Activated CD8-positive, alpha-beta memory T cell treated with anti-CD3 and anti-CD28 coated beads, Interleukin-2, amount 50 U/mL, for 1 hour (primary cell): ENCODE measurements around the gene SNAP47.
A peak's percentile ranks its signal among the peaks of the same experiment; 100 is the strongest.
"Not testable (repeated sequence)": the region's sequence is repeated elsewhere in the genome, so short reads cannot be mapped to it uniquely, and the experiment has no call there.

ENCODE experiments used
- DNase-seq: peaks from one replicate; pipeline ENCODE4 v3.0.0-alpha.2; 2020; ENCODE audit errors: extremely low read depth

SNAP47 gene, protein sequence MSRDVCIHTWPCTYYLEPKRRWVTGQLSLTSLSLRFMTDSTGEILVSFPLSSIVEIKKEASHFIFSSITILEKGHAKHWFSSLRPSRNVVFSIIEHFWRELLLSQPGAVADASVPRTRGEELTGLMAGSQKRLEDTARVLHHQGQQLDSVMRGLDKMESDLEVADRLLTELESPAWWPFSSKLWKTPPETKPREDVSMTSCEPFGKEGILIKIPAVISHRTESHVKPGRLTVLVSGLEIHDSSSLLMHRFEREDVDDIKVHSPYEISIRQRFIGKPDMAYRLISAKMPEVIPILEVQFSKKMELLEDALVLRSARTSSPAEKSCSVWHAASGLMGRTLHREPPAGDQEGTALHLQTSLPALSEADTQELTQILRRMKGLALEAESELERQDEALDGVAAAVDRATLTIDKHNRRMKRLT

DNA sequence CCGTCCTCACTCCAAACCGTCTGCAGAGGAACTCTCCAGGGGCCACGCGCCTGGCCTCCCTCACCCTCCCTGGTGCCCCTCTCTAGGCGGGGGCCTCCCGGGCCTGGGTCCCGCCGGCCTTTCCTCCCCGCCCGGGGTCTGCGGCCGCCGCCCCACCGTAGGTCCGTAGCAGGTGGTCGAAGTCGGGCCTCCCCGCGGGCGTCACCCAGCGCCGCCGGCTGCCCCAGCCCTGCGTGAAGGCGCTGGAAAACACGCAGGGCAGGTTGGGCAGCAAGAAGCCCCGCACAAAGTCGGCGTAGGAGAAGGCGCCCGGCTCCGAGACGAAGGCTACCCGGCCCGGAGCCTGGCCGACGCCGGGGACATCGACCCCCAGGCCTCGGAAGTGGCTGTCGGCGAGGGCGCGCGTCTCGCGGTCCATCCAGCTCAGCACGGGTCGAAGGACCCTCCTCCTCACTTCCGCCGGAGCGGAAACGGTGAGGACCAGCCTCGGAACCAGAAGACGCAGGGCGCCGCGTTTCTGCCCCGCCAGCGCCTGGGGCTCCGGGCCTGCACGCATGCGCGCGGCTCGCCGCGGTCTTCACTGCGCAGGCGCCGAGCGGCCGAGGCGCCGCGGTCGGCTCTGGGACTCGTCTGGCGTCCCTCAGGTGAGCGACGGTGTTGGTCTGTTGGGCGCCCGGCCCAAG lies at the start of gene SNAP47, which contains the start of gene JMJD4:
SNAP47 (plus strand) TSS at position 580 of the 683 bp plus-strand sequence. CDS start 12,302 bp downstream, outside the sequence.
JMJD4 (minus strand) TSS at position 447 of the 683 bp plus-strand sequence; CDS start at position 418, 29 bp downstream.
- DNase-seq = peak; percentile 69

DNA sequence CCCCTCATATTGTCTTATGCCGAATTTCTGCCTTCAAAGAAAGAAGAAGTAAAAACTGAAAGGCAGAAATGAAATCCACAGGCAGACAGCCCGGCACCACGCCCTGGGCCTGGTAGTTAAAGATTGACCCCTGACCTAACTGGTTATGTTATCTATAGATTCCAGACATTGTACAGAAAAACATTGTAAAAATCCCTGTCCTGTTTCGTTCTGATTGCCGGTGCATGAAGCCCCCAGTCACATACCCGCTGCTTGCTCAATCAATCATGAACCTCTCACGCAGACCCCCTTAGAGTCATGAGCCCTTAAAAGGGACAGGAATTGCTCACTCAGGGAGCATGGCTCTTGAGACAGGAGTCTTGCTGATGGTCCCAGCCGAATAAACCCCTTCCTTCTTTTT lies 49.4 kb upstream of the SNAP47 start:
- DNase-seq = no peak

DNA sequence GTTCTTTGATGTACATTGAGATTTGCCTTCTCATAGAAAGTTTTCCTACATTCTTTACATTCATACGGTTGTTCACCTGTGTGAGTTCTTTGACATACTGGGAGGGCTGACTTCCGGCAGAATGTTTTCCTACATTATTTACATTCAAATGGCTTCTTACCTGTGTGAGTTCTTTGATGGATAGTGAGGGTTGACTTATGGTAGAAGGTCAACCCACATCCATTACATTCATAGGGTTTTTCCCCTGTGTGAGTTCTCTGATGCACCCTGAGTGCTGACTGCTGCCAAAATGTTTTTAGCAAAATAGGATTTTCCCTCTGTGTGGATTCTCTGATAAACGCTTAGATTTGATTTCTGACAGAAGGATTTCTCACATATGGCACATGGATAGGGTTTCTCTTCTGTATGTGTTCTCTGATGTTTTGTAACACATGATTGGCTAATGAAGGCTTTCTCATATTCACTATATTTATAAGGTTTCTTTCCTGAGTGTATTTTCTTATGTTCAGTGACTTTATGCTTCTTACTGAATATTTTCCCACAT lies 37.8 kb upstream of the SNAP47 start:
- no peak for DNase-seq

DNA sequence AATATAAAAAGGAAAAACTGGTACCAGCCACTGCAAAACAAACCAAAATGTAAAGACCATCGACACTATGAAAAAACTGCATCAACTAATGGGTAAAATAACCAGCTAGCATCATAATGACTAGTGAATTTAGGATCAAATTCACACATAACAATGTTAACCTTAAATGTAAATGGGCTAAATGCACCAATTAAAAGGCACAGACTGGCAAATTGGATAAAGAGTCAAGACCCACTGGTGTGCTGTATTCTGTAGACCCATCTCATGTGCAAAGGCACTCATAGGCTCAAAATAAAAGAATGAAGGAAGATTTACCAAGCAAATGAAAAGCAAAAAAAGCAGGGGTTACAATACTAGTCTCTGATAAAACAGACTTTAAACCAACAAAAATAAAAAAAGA lies 33.6 kb upstream of the SNAP47 start:
- not testable (repeated sequence) for DNase-seq

DNA sequence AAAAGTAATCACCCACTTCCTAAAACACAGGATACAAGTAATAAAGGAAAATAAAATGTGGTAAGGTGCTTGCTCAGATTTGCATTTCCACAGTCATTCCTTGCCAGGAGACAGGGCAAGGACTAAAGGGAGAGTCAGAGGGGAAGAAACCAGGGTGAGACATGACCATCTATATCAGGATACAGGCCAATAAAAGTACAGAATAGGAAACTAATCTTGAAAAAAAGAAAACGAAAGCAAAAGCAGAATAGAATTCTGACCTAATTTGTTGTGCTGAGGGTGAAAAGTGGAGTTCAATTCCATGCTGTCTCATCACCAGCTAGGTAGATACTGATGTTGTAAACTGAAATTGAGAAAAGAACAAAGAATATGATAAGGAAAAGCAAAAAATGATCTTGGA lies 27.4 kb upstream of the SNAP47 start:
- no peak for DNase-seq

DNA sequence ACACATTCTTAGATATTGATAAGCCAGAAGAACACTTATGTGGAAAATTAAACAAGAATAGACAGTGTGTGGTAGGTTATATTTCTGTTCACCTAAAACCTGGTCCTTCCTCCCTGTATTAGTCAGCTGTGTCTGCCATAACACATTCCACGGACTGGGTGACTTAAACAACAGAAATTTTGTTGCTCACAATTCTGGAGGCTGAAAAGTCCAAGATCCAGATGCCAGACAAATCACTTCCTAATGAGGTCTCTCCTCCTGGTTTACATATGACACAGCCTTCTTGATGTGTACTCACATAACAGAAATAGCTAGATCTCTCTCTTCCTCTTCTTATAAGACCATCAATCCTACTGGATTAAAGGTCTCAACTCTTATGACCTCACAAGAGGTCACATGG lies 25.8 kb upstream of the SNAP47 start:
- DNase-seq = no peak

DNA sequence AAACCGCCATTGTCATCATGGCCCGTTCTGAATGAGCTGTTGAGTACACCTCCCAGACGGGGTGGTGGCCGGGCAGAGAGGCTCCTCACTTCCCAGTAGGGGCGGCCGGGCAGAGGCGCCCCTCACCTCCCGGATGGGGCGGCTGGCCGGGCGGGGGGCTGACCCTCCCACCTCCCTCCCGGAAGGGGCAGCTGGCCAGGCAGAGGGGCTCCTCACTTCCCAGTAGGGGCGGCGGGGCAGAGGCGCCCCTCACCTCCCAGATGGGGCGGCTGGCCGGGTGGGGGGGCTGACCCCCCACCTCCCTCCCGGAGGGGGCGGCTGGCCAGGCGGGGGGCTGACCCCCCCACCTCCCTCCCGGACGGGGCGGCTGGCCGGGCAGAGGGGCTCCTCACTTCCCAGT lies 24.8 kb upstream of the SNAP47 start:
- DNase-seq = not testable (repeated sequence)

DNA sequence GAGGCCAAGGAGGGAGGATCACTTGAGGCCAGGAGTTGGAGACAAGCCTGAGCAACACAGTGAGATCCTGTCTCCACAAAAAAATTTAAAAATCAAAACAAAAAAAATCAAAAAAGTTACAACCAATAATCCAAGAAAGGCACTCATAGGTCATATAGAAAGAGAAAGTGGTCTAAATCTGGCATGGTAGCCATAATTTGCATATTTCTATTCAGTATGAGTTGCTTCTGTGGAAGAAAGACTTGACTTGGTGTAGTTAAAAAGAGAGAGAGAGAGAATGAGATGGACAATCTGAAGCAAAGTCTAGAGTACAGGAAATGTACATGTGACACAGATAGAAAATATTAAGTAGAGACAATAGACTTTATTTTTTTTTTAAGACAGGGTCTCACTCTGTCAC lies 22.6 kb upstream of the SNAP47 start:
- DNase-seq = no peak

DNA sequence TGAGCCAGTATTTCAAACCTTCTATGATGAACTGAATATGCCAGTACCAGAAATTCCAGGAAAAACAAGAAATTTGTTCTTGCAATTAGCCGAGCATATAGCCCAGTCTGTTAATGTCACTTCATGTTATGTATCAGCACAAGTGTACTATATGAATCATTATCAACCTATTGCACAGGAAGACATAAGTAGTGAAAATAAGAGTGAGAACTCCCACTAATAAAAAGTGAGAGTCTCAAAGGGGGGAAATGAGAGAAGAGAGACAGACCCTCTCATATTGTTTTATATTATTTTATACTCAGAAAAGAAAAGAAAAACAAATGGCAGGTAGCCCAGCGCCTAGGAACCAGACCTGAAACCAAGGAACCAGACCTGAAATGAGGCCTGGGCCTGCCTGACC lies 16.3 kb upstream of the SNAP47 start:
- DNase-seq = no peak

DNA sequence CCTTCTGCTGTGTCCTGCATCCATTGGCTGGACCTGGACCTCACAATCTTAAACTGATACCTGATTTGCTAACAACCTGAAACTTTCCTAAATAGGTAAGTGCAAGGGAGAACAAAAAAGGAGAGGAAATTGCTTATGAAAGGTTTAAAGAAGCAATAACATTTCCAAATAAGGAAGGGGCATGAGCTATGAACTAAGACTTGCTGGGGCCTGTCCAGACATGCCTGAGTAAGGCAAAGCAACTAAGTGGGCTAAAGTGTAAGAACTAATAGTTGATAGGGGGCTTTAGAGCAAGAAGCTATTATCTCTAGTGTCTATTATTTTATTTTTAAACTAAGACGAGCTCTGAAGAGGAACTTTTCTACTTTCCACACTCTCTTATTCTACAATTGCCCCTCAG lies 11.8 kb upstream of the SNAP47 start:
- no peak for DNase-seq

DNA sequence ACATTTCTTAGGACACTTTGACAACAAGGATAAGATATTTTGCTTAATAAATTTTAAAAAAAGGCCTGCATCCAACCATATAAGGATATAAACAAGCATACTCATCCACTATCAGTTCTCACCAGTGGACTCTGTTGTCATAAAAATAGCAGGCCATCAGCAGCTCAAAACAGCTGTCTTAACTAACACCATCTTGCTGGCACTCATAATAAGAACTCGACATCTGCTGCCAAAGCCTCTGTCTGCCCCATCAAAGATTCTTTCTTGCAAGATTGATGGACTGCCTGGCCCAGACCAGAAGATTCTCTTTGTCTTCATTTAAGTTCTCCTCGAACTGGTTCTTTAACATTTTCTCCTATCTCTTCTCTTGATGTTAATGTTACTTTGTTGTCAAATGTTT lies 10.2 kb upstream of the SNAP47 start:
- no peak for DNase-seq

DNA sequence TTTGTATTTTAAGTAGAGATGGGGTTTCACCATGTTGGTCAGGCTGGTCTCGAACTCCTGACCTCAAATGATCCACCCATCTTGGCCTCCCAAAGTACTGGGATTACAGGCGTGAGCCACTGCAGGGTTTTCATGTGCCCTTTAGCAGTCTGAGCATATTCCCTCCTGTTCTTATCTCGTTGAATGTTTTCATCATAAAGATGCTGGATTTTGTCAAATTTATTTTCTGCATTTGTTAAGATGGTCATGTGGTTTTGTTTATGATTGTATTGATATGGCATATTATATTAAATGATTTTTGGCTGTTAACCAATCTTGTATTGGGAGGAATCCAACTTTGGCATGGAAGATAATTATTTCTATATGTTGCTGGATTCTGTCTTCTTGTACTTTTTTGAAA lies 8.9 kb upstream of the SNAP47 start:
- DNase-seq = no peak

DNA sequence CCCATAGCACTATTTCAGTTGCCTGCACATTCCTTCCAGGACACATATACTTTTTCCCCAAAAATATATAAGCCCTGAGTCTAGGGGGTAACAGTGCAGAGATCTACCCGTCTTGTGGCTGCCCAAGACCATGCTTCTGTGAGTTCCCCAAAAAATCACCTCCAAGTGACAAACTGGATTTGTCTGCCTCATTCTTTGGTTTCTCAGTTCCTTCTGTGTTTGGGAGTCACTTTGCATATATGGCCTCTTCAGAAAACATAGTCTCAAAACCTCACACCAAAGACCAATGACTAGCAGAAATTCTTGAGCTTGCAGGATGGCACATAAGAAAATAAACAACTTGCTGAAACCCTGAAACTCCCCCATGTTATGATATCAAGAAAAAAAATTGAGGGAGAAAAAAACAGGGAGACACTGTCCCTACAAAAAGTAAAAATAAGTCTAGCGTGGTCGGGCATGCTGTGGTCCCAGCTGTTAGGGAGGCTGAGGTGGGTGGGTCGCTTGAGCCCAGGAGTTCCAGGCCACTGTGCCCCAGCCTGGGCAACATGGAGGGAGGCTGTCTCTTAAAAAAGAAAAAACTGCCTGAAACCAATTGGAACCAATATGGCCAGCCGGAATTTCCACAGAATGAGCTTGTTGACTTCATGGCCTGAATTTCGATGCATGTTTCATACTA lies 8.2 kb upstream of the SNAP47 start:
- DNase-seq = no peak

DNA sequence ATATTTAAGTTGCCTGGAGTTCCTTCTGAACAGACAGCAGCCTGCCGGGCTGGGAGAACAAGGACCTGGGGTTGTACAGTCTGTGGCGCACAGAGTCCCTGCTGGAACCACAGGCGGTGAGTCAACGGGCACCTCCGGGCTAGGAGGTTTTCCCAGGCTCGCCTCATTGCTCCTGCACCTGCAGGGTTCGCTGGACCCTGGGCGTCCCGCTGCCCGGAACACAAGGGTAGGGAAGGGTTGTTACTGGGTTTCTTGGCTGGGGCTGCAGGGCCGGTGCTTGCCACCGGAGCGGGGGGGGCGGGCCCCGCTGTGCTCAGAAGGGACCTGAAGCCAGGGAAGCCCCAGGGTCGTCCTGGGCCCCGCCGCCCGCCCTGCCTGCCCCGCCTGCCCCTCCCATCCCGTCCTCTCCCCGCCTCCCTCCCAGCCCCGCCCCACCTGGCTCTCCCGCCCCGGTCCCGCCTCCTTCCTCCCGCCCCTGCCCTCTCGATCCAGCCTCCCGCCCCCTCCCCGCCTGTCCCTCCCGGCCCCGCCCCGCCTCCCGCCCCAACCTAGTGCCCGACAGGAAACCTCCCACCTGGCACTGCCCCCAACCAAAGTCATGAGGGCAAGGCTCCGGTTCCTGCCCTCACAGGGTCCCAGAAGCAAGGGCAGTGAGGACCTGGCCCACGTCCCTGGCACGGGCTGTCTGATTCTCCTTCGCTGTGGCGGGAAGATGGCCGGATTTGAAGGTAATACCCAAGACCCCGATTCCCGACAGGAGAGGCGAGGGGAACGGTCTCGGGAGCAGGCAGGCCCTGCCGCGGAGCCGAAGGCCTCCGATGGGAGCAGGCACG lies 7.0 kb upstream of the SNAP47 start:
- peak; percentile 41 for DNase-seq

DNA sequence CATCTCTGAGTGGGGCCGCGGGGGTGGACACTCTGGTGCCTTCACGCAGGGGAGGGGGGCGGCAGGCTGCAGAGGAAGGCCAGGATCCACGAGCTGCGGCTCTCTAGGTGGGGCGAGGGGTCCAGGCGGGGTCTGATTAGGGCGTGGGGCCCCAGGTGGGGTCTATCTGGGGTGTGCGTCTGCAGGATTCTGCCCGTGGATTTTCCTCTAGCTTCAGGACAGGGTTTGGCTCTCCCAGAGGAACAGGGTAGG lies 6.4 kb upstream of the SNAP47 start:
- no peak for DNase-seq

DNA sequence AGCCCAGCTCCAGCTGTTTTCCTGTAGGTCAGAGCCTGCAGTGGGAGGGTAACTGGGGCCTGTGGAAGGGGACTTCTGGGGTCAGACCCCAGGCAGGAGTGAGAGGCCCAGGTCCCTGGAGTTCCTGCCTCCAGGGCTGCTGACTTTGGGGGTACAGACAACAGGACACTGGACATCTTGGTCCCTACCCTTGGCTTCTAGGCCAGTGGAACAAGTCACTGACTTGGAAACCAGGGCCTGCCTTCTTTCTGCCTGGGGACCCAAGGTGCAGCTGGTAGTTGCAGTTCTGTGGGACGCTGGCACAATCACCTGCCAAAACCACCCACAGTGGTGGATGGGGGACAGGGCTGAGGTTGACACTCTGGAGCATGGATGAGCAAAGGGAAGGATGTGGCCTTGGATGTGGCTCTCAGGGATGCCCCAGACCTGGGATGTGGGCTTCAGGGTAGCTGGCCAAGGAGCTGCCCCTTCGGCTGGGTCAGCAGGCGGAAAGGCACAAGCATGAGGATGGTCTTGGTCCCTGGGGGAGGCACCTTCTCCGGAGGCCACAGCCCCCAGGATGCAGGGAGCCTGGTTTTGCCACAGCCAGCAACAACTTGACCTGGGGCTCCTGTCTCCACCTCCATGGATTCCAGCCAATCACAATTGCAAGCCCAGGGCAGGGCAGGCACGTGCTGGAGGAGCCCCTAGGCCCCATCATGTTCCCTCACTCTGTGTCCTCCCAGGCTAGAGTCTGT lies 5.9 kb upstream of the SNAP47 start:
- no peak for DNase-seq

DNA sequence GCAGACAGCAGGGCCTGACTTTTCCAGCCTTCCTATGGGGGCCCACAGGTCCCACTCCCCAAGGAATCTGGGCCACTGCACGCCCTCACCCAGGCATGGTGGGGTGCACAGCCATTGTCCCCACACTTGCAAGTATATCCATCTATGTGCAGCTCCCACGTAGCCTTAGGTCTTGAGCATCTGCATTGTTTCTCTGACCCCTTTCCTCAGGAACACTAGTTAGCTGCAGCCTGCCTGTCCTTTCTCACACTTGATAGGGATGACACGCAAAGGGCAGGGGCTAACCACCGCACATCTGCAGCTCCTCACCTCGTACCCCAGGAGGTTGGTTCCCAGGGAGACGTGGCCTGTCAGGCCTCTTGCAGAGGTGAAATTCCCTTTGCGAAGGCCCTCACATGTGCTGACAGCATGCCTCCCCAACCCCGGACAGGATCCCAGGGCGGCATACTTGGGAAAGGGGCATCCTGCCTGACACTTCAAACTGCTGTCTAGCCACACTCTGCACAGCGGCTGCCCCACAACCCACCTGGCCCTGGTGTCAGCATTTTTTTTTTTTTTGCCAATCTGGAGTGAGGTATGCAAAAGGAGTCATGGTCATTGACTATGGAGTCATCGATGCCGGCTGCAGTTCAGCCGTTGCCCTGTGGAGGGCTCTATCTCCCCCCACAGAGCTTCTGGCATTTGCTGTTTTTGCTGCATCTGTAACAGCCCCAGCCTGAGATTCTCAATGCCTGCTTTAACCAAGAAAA lies 5.2 kb upstream of the SNAP47 start:
- DNase-seq = no peak

DNA sequence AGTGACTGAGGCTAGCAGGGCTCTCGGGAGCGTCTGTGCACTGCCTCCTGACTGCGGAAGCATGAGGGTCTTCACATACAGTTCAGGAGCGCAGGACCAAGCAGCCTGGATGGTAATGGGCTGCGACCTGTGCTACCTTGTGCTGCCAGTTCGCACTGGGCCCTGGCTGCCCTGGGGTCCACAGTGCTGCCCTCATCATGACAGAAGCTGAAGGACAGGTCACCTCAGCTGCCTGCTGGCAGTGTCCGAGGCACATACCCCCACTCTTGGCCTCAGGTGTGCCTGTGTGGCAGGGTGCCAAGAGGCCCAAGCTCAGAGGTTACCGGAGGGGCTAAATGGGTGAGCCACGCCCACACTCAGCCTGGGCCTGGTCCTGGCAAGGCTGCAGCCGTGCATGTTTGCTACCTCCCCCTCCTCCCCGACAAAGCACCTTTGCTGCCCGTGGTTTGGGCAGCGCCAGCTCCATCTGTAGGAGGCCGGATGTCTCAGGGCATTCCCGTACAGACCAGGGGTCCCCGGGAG lies 4.5 kb upstream of the SNAP47 start:
- DNase-seq = no peak

DNA sequence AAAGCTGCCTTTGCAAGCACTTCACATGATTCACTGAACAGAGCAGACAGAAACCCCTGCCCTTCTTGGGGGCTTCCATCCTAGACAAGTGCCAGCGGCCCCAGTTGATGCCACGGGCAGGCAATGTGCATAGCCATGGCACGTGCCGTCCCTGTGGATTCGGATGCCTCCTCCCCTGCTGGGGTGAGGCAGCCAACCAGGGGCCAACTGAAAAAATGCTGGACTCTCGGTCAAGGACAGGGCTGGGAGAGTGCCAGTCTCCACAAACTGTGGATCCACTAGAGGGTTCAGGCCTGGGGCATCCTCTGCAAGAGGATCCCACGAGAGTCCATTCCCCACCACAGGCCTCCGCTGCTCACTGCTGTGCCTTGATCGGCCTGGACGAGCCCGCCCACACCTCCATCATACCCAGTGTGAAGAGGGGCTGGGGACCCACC lies 4.0 kb upstream of the SNAP47 start:
- DNase-seq = no peak
